Measurements from ENCODE around the gene SMYD3. TPM values are rescaled to one million over a fixed set of nuclear protein-coding genes. Genes with fewer than 3 reads are reported as not detected.
"Not testable (repeated sequence)": the region's sequence is repeated elsewhere in the genome, so short reads cannot be mapped to it uniquely, and the experiment has no call there.

Gene SMYD3
- polyA plus RNA-seq, 1 donor, result 25.2 TPM

GRCh38 chr1:246029616-246030015 lies 477.5 kb downstream of the SMYD3 start:
- no peak for DNase-seq

DNA sequence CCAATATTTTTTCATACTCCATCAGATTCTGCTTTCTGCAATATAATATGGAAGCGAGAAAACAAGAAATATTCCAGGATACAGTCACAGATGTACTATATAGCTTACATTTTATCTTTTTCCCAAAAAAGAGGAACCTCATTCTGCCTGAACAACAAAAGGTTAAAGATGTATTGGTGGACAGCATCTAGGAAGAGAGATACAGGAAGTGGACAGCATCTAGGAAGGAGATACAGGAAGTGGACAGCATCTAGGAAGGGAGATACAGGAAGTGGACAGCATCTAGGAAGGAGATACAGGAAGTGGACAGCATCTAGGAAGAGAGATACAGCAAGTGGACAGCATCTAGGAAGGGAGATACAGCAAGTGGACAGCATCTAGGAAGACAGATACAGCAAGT lies 483.0 kb downstream of the SMYD3 start:
- not testable (repeated sequence) for DNase-seq

- DNase-seq, result no peak
These were observed 486.7 kb downstream of the SMYD3 start for GRCh38 chr1:246020211-246020954.

- no peak for DNase-seq
These were observed 488.9 kb downstream of the SMYD3 start for GRCh38 chr1:246018146-246018545.

DNA sequence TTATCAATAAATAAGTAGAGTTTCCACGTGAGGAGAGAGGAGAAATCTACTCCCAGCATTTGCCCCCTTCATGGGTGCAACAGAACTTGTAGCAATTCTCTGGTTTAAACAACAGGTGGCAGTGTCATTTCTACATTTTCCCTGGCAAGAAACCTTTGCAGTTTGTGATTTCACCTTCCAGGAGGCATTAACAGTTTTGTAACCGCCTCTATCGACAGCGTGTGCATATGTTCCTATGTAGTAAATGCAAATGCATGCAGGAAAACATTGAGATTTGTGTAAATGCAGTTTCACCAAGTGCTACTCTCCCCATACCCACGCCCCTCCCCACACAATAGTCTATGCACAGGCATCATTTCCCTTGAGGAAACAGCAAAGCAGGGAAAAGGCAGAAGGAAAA lies 494.7 kb downstream of the SMYD3 start:
- DNase-seq, result peak; percentile 56

GRCh38 chr1:246010386-246010785 lies 496.7 kb downstream of the SMYD3 start:
- DNase-seq, result no peak

DNA sequence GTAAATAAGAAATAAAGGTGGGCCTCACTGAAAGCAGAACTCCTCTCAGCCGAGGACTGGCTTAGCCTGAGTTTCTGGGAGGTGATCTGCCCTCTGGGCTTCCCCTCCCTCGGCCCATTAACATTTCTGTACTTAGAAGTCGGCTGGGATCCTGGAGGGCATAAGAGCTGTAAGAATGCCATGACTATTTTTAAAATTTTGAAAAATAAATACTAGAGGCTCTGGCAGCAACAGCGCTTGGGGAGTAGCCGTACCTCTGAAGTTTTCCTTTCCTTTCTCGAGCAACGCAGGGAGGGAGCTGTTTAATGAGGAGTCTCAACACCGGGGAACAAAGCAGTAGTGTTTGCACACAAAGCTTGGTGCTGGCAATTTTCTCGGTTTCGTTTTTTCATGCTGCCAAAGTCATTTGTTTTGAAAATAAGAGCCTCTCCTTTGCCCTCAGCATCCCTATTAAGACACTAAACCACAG lies 498.7 kb downstream of the SMYD3 start:
- no peak for DNase-seq

DNA sequence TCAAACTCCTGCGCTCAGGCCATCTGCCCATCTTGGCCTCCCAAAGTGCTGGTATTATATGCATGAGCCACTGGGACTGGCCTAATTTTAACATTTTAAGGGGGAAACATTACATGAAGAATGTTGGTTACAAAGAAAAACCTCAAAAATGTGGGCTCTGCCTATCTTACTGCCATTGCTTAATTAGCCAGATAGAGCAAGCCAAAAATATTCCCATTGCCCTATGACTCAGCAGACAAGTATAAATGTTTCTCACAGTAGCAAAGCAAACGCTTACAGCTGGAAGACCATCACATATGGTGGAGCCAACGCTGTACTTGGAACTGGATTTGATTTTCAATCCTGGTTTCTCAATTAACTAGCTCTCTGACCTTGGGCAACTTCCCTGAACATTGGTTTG lies 502.0 kb downstream of the SMYD3 start:
- DNase-seq, result no peak

DNA sequence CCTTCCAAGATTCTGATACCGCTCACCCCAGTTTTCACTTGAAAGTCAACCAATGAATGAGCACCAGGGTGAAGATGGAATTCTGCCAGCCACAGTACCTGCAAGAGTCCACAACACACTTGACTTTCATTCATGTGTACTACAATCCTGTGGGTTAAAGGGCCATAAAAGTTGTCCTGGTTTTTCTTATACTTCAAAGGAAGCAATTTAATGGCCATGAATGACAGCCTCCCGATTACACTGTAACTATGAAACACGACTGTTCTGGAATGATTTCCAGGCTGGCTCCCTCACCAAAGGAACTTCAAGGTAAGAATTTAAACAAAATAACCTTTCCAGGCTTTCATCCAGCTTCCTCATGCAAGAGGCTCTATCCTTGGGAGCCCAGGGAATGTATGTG lies 502.8 kb downstream of the SMYD3 start:
- DNase-seq, result peak; percentile 53

GRCh38 chr1:246003442-246003730 lies 503.7 kb downstream of the SMYD3 start:
- no peak for DNase-seq

DNA sequence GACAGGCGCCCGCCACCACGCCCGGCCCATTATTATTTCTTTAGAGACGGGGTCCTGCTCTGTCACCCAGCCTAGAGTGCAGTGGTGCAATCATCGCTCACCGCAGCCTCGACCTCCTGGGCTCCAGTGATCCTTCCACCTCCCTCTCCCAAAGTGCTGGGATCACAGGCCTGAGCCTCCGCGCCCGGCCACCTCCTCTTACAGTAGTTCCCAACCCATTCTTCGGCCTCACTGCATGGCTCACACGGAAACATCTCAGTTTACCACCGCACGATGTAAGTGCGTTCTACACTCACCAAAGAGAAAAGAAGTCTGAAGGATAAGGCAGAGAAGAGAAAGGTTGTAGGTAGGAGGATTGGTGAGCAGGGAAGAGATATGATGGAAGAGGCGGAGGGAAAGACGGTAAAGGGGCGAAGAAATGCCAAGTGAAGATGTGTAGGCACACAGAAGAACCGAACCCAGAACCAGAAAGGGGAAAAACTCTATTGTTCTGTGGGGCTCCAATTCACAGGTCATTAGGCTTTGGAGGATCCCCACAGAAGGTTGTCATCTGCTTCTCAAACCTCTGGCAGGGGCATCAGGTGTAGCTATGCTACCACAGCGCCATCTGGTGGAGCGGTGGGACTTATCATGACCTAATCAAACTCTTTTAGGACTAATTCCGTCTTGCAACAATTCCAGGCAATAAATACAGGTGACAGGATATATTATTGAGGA lies 504.2 kb downstream of the SMYD3 start:
- DNase-seq, result peak; percentile 86

DNA sequence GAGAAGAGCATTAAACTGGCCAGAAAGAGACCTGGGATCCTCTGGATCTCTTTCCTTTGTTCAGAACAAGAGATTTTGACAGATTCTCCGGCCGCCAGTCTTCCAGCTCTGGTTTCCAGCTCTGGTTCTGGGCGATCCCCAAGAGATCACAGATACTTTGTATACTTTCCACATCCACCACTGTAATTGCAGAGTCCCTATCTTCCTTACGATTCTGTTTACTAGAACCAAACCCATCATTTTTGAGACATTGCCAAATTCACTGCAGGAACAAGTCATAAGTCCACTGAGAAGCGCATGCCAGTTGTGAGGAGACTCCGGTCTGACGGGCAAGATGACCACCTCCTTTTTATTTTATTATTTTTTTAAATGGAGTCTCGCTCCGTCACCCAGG lies 505.2 kb downstream of the SMYD3 start:
- no peak for DNase-seq

DNA sequence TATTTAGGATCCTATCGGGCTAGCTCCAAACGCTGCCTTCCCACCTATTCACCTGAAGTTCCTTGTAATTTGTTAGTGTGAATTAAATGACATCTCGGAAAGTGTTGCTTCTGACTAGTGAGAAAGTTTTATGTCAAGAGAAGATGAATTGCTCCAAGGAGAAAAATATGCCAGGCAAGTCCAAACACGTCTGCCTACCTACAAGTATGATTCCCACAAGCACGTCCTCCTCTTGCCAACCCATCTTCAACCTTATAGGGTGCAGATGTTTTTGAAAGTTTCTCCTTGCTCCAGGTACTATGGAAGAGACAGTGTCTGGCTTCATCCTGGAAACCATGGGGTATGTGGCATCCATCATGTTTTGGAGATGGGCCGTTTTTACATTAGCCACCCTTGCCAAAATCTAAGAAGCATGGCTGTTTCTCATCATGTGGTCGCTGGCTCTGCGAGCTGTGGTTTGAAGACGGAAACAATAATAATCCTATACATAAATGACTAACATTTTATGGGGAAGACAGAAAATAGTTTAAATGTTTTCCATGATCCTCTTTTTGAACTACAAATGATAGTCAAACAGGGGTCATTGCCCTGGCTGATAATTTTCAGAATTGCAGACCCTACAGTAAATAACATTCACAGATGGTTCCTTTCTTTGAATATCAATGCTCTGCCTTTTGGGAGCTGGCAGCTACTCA lies 505.8 kb downstream of the SMYD3 start:
- DNase-seq, result no peak

DNA sequence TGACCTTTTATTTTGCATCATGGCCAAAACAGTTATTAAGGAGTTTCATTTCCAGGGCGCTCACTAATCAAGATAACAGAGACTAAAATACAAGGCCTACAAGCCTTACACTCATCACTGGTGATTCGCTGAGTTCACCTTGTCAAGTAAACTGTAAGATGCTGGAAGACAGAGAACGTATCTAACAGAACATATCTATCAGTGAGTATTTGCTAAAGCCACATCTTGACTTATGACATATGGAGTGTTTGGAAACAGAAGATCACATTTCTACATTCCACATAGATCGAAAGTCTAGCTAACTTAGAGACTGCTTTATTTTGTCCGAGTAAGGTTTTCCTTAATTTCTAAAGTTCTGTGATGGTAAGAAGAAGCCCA lies 506.5 kb downstream of the SMYD3 start:
- DNase-seq, result no peak

- DNase-seq, result no peak
These were observed 507.1 kb downstream of the SMYD3 start for GRCh38 chr1:245999697-246000637.

DNA sequence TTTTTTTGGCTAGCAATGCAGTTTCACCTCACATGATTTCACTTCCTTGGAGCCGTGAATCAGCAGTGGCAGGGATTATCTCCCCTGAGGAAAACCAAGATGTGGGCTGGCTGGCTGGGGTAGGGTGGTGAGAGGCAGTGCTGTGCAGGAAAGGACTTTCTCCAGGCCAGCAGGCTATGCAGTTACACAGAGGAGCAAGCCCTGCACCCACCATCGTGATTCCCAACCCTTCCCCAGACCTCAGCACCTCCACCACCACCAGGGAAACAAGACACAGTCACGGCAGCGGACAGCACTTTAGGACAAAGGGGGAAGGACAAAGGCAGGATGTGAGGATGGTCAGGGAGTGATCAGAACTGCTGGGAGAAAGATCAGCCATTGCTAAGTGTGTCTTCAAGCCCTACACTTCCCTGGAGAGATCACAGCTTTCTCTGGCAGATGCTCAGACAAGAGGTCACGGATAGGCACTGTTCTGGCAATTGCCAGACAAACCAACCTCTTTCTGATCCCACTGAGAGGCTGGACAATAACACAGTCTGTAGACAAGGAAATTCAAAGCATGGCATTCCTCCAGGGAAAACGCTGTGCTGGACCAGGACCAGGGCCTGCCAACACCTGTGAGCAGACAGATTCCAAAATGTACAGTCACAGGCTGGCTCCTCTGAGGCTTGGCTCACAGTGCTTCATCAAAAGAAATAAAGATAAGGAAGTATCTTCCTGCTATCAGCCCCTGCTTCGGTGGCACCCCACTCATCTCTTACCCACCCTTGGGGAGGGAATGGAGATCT lies 509.4 kb downstream of the SMYD3 start:
- no peak for DNase-seq

GRCh38 chr1:245996811-245997210 lies 510.3 kb downstream of the SMYD3 start:
- peak; percentile 41 for DNase-seq

DNA sequence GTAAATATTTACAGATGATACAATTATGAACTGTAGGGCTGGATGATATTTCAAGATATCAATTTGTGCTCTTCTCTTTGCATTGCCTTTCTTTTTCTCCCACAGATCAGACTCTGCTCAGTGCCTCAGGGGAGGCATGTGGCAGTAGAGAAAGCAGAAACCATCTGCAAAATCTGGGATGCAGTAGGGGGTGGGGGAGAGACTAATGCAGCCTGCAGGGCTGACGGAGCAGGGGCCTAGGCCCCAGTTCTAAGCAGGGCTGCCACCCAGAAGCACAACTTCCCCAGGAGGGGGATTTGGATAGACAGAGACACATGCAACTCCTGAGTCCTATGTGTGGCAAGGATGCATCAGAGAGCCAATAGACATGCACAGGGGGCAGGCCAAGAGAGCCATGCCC lies 511.6 kb downstream of the SMYD3 start:
- DNase-seq, result no peak

DNA sequence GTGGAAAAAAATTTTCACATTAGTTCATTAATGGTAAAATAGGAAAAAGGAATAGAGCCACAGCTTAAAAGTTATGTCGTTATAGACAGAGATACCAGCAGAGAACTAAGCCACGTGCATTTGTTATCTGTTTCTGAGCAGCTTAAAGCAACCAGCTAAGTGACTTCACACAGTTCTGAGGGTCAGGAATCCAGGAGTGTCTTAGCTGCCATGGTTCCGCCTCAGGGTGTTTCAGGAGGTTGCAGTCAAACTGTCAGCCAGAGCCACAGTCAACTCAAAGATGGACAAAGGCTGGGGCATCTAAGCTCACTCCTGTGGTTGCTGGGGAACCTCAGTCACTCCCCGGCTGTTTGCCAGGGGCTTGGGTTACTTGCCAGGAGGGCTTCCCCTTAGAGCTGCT lies 515.8 kb downstream of the SMYD3 start:
- no peak for DNase-seq

- no peak for DNase-seq
These were observed 516.6 kb downstream of the SMYD3 start for GRCh38 chr1:245990315-245991022.
